K562 (cell line): ENCODE measurements around the gene MAP1A. TPM values are rescaled to one million over a fixed set of nuclear protein-coding genes. Genes with fewer than 3 reads are reported as not detected.
A peak's percentile ranks its signal among the peaks of the same experiment; 100 is the strongest.

Experiments
- CBX3 ChIP-seq, 2 experiments: IDR thresholded peaks; 1 replicate in 1 of 2; 2 replicates in 1 of 2; pipeline ENCODE4 v1.6.1; 2012; ENCODE audit warnings: inconsistent platforms in 2 of 2, low read length in 2 of 2, borderline replicate concordance in 1 of 2, control low read depth in 1 of 2
- CEBPB ChIP-seq: fragments of 450-650 bp; IDR thresholded peaks from 2 replicates; pipeline ENCODE4 v1.6.1; 2016; ENCODE audit warnings: missing genetic modification characterization, missing compliant biosample characterization
- ELF2 ChIP-seq: fragments of 250-450 bp; sonication (Bioruptor Pico); IDR thresholded peaks from 2 replicates; pipeline ENCODE4 v1.5.0; 2021; ENCODE audit warnings: mild to moderate bottlenecking
- EP400 ChIP-seq: fragments of 450-650 bp; IDR thresholded peaks from 2 replicates; pipeline ENCODE4 v1.6.1; 2017; ENCODE audit warnings: antibody characterized with exemption, mild to moderate bottlenecking, moderate library complexity
- FOXK2 ChIP-seq, 2 experiments: fragments of 450-650 bp; IDR thresholded peaks in 1 of 2; conservative IDR thresholded peaks in 1 of 2; 2 replicates each; pipeline ENCODE4 v1.6.1; 2016; ENCODE audit warnings: low read depth in 2 of 2, mild to moderate bottlenecking in 1 of 2
- KLF10 ChIP-seq: fragments of 250-450 bp; sonication (Bioruptor Pico); IDR thresholded peaks from 2 replicates; pipeline ENCODE4 v1.6.1; 2021; ENCODE audit warnings: matching md5 sums
- MYC ChIP-seq, 2 experiments: fragments of 250-450 bp in 1 of 2; sonication (Bioruptor Pico) in 1 of 2; IDR thresholded peaks; 2 replicates each; pipeline versions ENCODE4 v1.5.1 to v1.6.1; 2012 to 2021; ENCODE audit warnings: low read depth in 2 of 2, borderline replicate concordance in 1 of 2, improper control_type of control experiment in 1 of 2, low read length in 1 of 2, mild to moderate bottlenecking in 1 of 2, moderate library complexity in 1 of 2
- NFIX ChIP-seq: fragments of 250-450 bp; sonication (Bioruptor Pico); IDR thresholded peaks from 2 replicates; pipeline ENCODE4 v1.4.0; 2020; ENCODE audit warnings: low read depth, mild to moderate bottlenecking, moderate library complexity
- POLR2A ChIP-seq: fragments of 450-650 bp; conservative IDR thresholded peaks from 2 replicates; pipeline ENCODE4 v1.6.1; 2016
- SAFB2 ChIP-seq: fragments of 200-400 bp; formaldehyde crosslinking; IDR thresholded peaks from 2 replicates; pipeline ENCODE4 v1.6.1; 2018; ENCODE audit warnings: borderline replicate concordance, low read length, low read depth, moderate library complexity; ENCODE audit not compliant: severe bottlenecking
- SREBF2 ChIP-seq: sonication (generic); formaldehyde crosslinking; IDR thresholded peaks from 2 replicates; pipeline ENCODE4 v1.4.0; 2020; ENCODE audit warnings: mild to moderate bottlenecking, missing genetic modification reagents
- TBL1XR1 ChIP-seq, 2 experiments: IDR thresholded peaks; 2 replicates each; pipeline ENCODE4 v1.6.1; 2012; ENCODE audit warnings: improper control_type of control experiment in 2 of 2, low read length in 2 of 2, mild to moderate bottlenecking in 1 of 2
- TGIF2 ChIP-seq: sonication (generic); formaldehyde crosslinking; IDR thresholded peaks from 2 replicates; pipeline ENCODE4 v1.8.1; 2022; ENCODE audit warnings: mild to moderate bottlenecking, missing genetic modification reagents, moderate library complexity
- TRIM24 ChIP-seq, 2 experiments: fragments of 450-650 bp; IDR thresholded peaks; 2 replicates each; pipeline ENCODE4 v1.6.1; 2016
- XRCC3 ChIP-seq: fragments of 450-650 bp; IDR thresholded peaks from 2 replicates; pipeline ENCODE4 v1.6.1; 2017; ENCODE audit warnings: mild to moderate bottlenecking, moderate library complexity
- ZBTB49 ChIP-seq: sonication (generic); formaldehyde crosslinking; IDR thresholded peaks from 2 replicates; pipeline ENCODE4 v1.8.0; 2022; ENCODE audit warnings: missing genetic modification reagents, mild to moderate bottlenecking, borderline replicate concordance
- ZNF407 ChIP-seq: fragments of 450-650 bp; IDR thresholded peaks from 2 replicates; pipeline ENCODE4 v1.6.1; 2016; ENCODE audit warnings: low read depth
- ZNF785 ChIP-seq: fragments of 250-450 bp; sonication (Bioruptor Pico); IDR thresholded peaks from 2 replicates; pipeline ENCODE4 v1.4.0; 2020; ENCODE audit warnings: mild to moderate bottlenecking
- polyA plus RNA-seq, 8 experiments: library from polyadenylated mRNA; depleted of rRNA in 4 of 8; stranded (reverse) in 5 of 8; unstranded in 3 of 8; fragments of >200 nt; fragmentation: Nextera tagmentation in 2 of 8; fragmentation: Illumina TruSeq in 1 of 8; extraction: Ambion mirVana in 2 of 8; extraction: Trizol in 1 of 8; gene quantifications; 2 replicates each; pipeline versions ENCODE4 v1.2.1 to v1.2.3, GENCODE V29; 2011 to 2014; ENCODE audit warnings: inconsistent platforms in 1 of 8, missing spikeins in 1 of 8
- total RNA-seq, 7 experiments: library from RNA; depleted of rRNA in 6 of 7; stranded (reverse); fragments of >200 nt in 6 of 7; fragmentation: Illumina TruSeq in 2 of 7; extraction: Trizol in 2 of 7; gene quantifications; 2 replicates each; pipeline versions ENCODE4 v1.2.1 to v1.2.3, GENCODE V29; 2011 to 2021; ENCODE audit warnings: low replicate concordance in 1 of 7

The MAP1A gene
- total and polyA plus RNA-seq, 9 of the 15 experiments (the other 6 are each of a cell fraction or from before 2014, with no cell fraction given) = 2.0 to 20.3 (median 7.3) TPM

- TF ChIP-seq SAFB2 (no peak), SREBF2 (CRISPR knock-in tag) (no peak), TRIM24 (IDR thresholded peaks at IDR 0.05) (peak; percentile 91 to 93), FOXK2 (conservative IDR thresholded peaks at IDR 0.05 in 1 of 2, IDR thresholded peaks at IDR 0.05 in 1 of 2; ENCODE audit: low read depth in 2 of 2) (no peak), TBL1XR1 (IDR thresholded peaks at IDR 0.05; ENCODE audit: low read length in 2 of 2) (no peak), ZNF407 (no peak), KLF10 (CRISPR knock-in tag) (no peak), CEBPB (tag) (peak; percentile 97), MYC (IDR thresholded peaks at IDR 0.05; ENCODE audit: low read depth, low read length) (peak; percentile 75), MYC (CRISPR knock-in tag; IDR thresholded peaks at IDR 0.05; ENCODE audit: borderline replicate concordance, low read depth) (no peak), XRCC3 (no peak), EP400 (peak; percentile 55), ZNF785 (CRISPR knock-in tag) (no peak), ELF2 (no peak), CBX3 (IDR thresholded peaks at IDR 0.05; ENCODE audit: borderline replicate concordance in 1 of 2, low read length in 2 of 2) (no peak), TGIF2 (CRISPR knock-in tag) (no peak), ZBTB49 (CRISPR knock-in tag) (no peak), NFIX (CRISPR knock-in tag) (no peak), POLR2A (no peak)
These were observed 24.4 kb downstream of the MAP1A start (continued) for GRCh38 chr15:43541785-43542184.
